A549 (cell line): ENCODE data around the gene MARCHF4. TPM values are rescaled to one million over a fixed set of nuclear protein-coding genes. Genes with fewer than 3 reads are reported as not detected.

ENCODE experiments used
- ATAC-seq, 2 experiments: fragments of 200-7000 bp in 1 of 2; fragments of >200 bp in 1 of 2; cut with Nextera tagmentation in 1 of 2; cut with Tn5 transposase in 1 of 2; 3 replicates each; pipeline versions ENCODE4 v1.8.0 to v1.9.1; 2018 to 2020; ENCODE audit warnings: mild to moderate bottlenecking in 1 of 2, moderate library complexity in 1 of 2
- CTCF ChIA-PET: fragments of 300-600 bp; sonication (Branson Sonifier 250); formaldehyde crosslinking; extraction: SDS; loops from one replicate; lab custom pipeline; 2021; ENCODE audit warnings: antibody characterized with exemption, inconsistent platforms; lab: Yijun Ruan, JAX
- POLR2A ChIA-PET: fragments of 350-600 bp; formaldehyde crosslinking; extraction: SDS; loops from one replicate; lab custom pipeline; 2021; ENCODE audit warnings: antibody characterized with exemption, inconsistent platforms; lab: Yijun Ruan, JAX
- DNase-seq, 2 experiments: peaks; one replicate each; pipeline versions ENCODE4 v3.0.0 to v3.0.0-alpha.2; 2011 to 2016; ENCODE audit warnings: low read depth in 1 of 2, low spot score in 1 of 2
- FAIRE-seq: peaks from 2 replicates; lab custom pipeline; 2011; peaks lifted over from hg19 to GRCh38; lab: Jason Lieb, UNC
- H3K27ac ChIP-seq, 2 experiments: fragments of >200 bp; sonication (Bioruptor Twin); formaldehyde crosslinking; 3 replicates each; pipeline ENCODE4 v1.5.1; 2016 to 2017
- H3K4me1 ChIP-seq: fragments of >200 bp; sonication (Bioruptor Twin); formaldehyde crosslinking; 3 replicates; pipeline ENCODE4 v1.6.1; 2016
- H3K4me2 ChIP-seq: fragments of >200 bp; sonication (Bioruptor Twin); formaldehyde crosslinking; 3 replicates; pipeline ENCODE4 v1.6.1; 2016
- H3K4me3 ChIP-seq: fragments of >200 bp; sonication (Bioruptor Twin); formaldehyde crosslinking; 3 replicates; pipeline ENCODE4 v1.5.1; 2016
- H3K9me3 ChIP-seq: fragments of >200 bp; sonication (Bioruptor Twin); formaldehyde crosslinking; 3 replicates; pipeline ENCODE4 v1.6.1; 2016
- CBX2 ChIP-seq: fragments of 200-600 bp; sonication (generic); IDR thresholded peaks from 2 replicates; pipeline ENCODE4 v1.6.1; 2016; ENCODE audit warnings: low read depth, mild to moderate bottlenecking, borderline replicate concordance
- CBX8 ChIP-seq: fragments of 200-600 bp; sonication (generic); IDR thresholded peaks from 2 replicates; pipeline ENCODE4 v1.6.1; 2016
- CHD2 ChIP-seq: fragments of 150-350 bp; IDR thresholded peaks from 2 replicates; pipeline ENCODE4 v1.6.1; 2014; ENCODE audit warnings: low read length; ENCODE audit not compliant: partially characterized antibody
- EHF ChIP-seq: fragments of 250-450 bp; sonication (Bioruptor Pico); IDR thresholded peaks from 2 replicates; pipeline ENCODE4 v1.5.0; 2020; ENCODE audit warnings: mild to moderate bottlenecking
- EHMT2 ChIP-seq: fragments of 200-600 bp; sonication (generic); IDR thresholded peaks from 2 replicates; pipeline ENCODE4 v1.6.1; 2016; ENCODE audit warnings: antibody characterized with exemption, low read depth, mild to moderate bottlenecking, moderate library complexity
- ELK1 ChIP-seq: fragments of 150-350 bp; IDR thresholded peaks from 2 replicates; pipeline ENCODE4 v1.6.1; 2014; ENCODE audit warnings: low read depth, mild to moderate bottlenecking, low read length
- FOXS1 ChIP-seq: fragments of 250-450 bp; sonication (Bioruptor Pico); IDR thresholded peaks from 2 replicates; pipeline ENCODE4 v1.5.0; 2020; ENCODE audit warnings: mild to moderate bottlenecking, moderate library complexity
- HDAC2 ChIP-seq: fragments of 200-600 bp; sonication (generic); IDR thresholded peaks from 2 replicates; pipeline ENCODE4 v1.6.1; 2016
- HES2 ChIP-seq: fragments of >200 bp; sonication (Bioruptor Twin); formaldehyde crosslinking; IDR thresholded peaks from 2 replicates; pipeline ENCODE4 v1.6.1; 2016
- HEYL ChIP-seq: fragments of 250-450 bp; sonication (Bioruptor Pico); IDR thresholded peaks from 2 replicates; pipeline ENCODE4 v1.8.0; 2021; ENCODE audit warnings: mild to moderate bottlenecking, moderate library complexity
- HMGXB4 ChIP-seq: fragments of 250-450 bp; sonication (Bioruptor Pico); IDR thresholded peaks from 2 replicates; pipeline ENCODE4 v1.5.0; 2021; ENCODE audit warnings: mild to moderate bottlenecking, moderate library complexity, borderline replicate concordance
- HOXA7 ChIP-seq: fragments of 250-450 bp; sonication (Bioruptor Pico); IDR thresholded peaks from 2 replicates; pipeline ENCODE4 v1.5.0; 2020; ENCODE audit warnings: mild to moderate bottlenecking, moderate library complexity
- HOXB13 ChIP-seq: fragments of 250-450 bp; sonication (Bioruptor Pico); IDR thresholded peaks from 2 replicates; pipeline ENCODE4 v1.5.0; 2020; ENCODE audit warnings: low read depth, mild to moderate bottlenecking, moderate library complexity
- KDM1A ChIP-seq: fragments of 200-600 bp; sonication (generic); IDR thresholded peaks from 2 replicates; pipeline ENCODE4 v1.6.1; 2016; ENCODE audit warnings: low read depth, mild to moderate bottlenecking
- MAFK ChIP-seq: fragments of 450-650 bp; IDR thresholded peaks from 2 replicates; pipeline ENCODE4 v1.6.1; 2014; ENCODE audit not compliant: partially characterized antibody
- MAX ChIP-seq: IDR thresholded peaks from 2 replicates; pipeline ENCODE4 v1.6.1; 2012
- MYC ChIP-seq: IDR thresholded peaks from 2 replicates; pipeline ENCODE4 v1.6.1; 2012; ENCODE audit warnings: mild to moderate bottlenecking, inconsistent platforms, low read length, improper control_type of control experiment, borderline replicate concordance
- NFE2L2 ChIP-seq: fragments of 150-350 bp; conservative IDR thresholded peaks from 2 replicates; pipeline ENCODE4 v1.6.1; 2014; ENCODE audit warnings: low read length
- PHF8 ChIP-seq: fragments of 200-600 bp; sonication (generic); IDR thresholded peaks from 2 replicates; pipeline ENCODE4 v1.6.1; 2016; ENCODE audit warnings: low read depth, mild to moderate bottlenecking, antibody characterized with exemption, moderate library complexity, borderline replicate concordance
- POLR2A ChIP-seq: IDR thresholded peaks from 2 replicates; pipeline ENCODE4 v1.6.1; 2012; ENCODE audit warnings: mild to moderate bottlenecking, low read length
- POLR2AphosphoS2 ChIP-seq: conservative IDR thresholded peaks from 2 replicates; pipeline ENCODE4 v1.6.1; 2012; ENCODE audit warnings: low read length, improper control_type of control experiment, inconsistent platforms
- ZC3H11A ChIP-seq: fragments of 450-650 bp; IDR thresholded peaks from 2 replicates; pipeline ENCODE4 v1.6.1; 2014; ENCODE audit warnings: antibody characterized with exemption, mild to moderate bottlenecking
- ZFP36 ChIP-seq: fragments of 450-650 bp; IDR thresholded peaks from 2 replicates; pipeline ENCODE4 v1.6.1; 2014; ENCODE audit warnings: borderline replicate concordance; ENCODE audit not compliant: partially characterized antibody
- WGBS: methylation state at CpG from one replicate; pipeline ENCODE4 v1.1.6; 2017; ENCODE audit errors: missing lambda C conversion rate; 5-methylcytosine and 5-hydroxymethylcytosine counted together
- polyA plus RNA-seq, 4 experiments: library from polyadenylated mRNA; depleted of rRNA in 3 of 4; stranded (reverse); fragments of >200 nt; fragmentation: RNase III in 1 of 4; extraction: RNeasy Plus Mini Kit Qiagen cat#74134 plus additional on column Dnase treatment in 1 of 4; gene quantifications; 2 replicates in 3 of 4; 3 replicates in 1 of 4; pipeline ENCODE4 v1.2.3, GENCODE V29; 2011 to 2017

The MARCHF4 gene
- polyA plus RNA-seq, 2 of the 4 experiments (the other 2 are of a cell fraction): 1.7 to 9.1 TPM

GRCh38 chr2:216388046-216388884 is 16.0 kb upstream of the MARCHF4 start:
- H3K4me1 ChIP-seq: peaks cover 4% of the 10 kb centered on the region; the same call in 1 of the 3 replicates
- 72% methylated on average over 5 of the region's 5 CpGs for WGBS
- CTCF ChIA-PET: interaction anchor here (1.5 kb wide), 2 partner anchors 11 to 13 kb away, joined by 4 read pairs; no protein-coding TSS in a partner anchor
- no peaks in the 10 kb centered on the region for H3K9me3 ChIP-seq
- FAIRE-seq (no peak), DNase-seq (no peak), ATAC-seq (no peak)
- TF ChIP-seq HES2 (no peak), MAX (no peak), FOXS1 (no peak), CBX2 (no peak), ZC3H11A (no peak), ELK1 (no peak), HOXA7 (CRISPR knock-in tag) (no peak), HDAC2 (no peak), HEYL (CRISPR knock-in tag) (no peak), EHF (no peak), EHMT2 (no peak), MAFK (no peak), CHD2 (no peak), POLR2A (no peak), NFE2L2 (no peak), POLR2AphosphoS2 (no peak)
- H3K4me3 ChIP-seq: no peak overlapping the region
- H3K27ac ChIP-seq: no peak overlapping the region
- POLR2A ChIA-PET: no interaction called here
- no peak overlapping the region for H3K4me2 ChIP-seq

- DNase-seq (no peak), FAIRE-seq (no peak), ATAC-seq (no peak)
- WGBS: 96% methylated on average over 2 of the region's 2 CpGs
- Histone ChIP-seq H3K4me3 (no peak overlapping the region), H3K4me1 (peaks cover 4% of the 10 kb centered on the region; the same call in 1 of the 3 replicates), H3K4me2 (no peak overlapping the region), H3K27ac (no peak overlapping the region), H3K9me3 (no peaks in the 10 kb centered on the region)
- TF ChIP-seq HOXA7 (CRISPR knock-in tag) (no peak), PHF8 (no peak), MYC (no peak), CBX8 (no peak), FOXS1 (no peak), CHD2 (no peak), ZFP36 (no peak), HMGXB4 (CRISPR knock-in tag) (no peak), HOXB13 (no peak), KDM1A (no peak), HEYL (CRISPR knock-in tag) (no peak)
- POLR2A ChIA-PET: no interaction called here
- CTCF ChIA-PET: interaction anchor here (1.1 kb wide), 1 partner anchor 22 kb away, joined by 3 read pairs; no protein-coding TSS in a partner anchor
Measured at GRCh38 chr2:216387262-216387661, 15.0 kb upstream of the MARCHF4 start.
